H9 (cell line): Measurements from ENCODE around the gene USP49. TPM values are rescaled to one million over a fixed set of nuclear protein-coding genes. Genes with fewer than 3 reads are reported as not detected.

Experiments used
- DNase-seq: peaks from one replicate; pipeline ENCODE4 v3.0.0-alpha.2; 2017
- H2AFZ ChIP-seq: one replicate; pipeline ENCODE4 v1.6.1; 2013; ENCODE audit warnings: mild to moderate bottlenecking, low read length, control low read depth, moderate library complexity
- H2AK5ac ChIP-seq: 2 replicates; pipeline ENCODE4 v1.6.1; 2013; ENCODE audit warnings: low read length, control low read depth, mixed read lengths; ENCODE audit not compliant: insufficient read length
- H2BK120ac ChIP-seq: one replicate; pipeline ENCODE4 v1.6.1; 2013; ENCODE audit warnings: low read depth, mild to moderate bottlenecking, low read length, control low read depth, inconsistent platforms; ENCODE audit not compliant: poor library complexity, severe bottlenecking
- H2BK12ac ChIP-seq: 2 replicates; pipeline ENCODE4 v1.6.1; 2013; ENCODE audit warnings: low read length, control low read depth, mixed read lengths, low read depth; ENCODE audit not compliant: insufficient read length
- H2BK15ac ChIP-seq: 2 replicates; pipeline ENCODE4 v1.6.1; 2013; ENCODE audit warnings: low read depth, low read length, control low read depth
- H2BK20ac ChIP-seq: one replicate; pipeline ENCODE4 v1.6.1; 2013; ENCODE audit warnings: low read depth, mild to moderate bottlenecking, low read length, control low read depth, inconsistent platforms; ENCODE audit not compliant: poor library complexity, severe bottlenecking
- H2BK5ac ChIP-seq: 2 replicates; pipeline ENCODE4 v1.6.1; 2013; ENCODE audit warnings: low read length, control low read depth, mixed read lengths; ENCODE audit not compliant: insufficient read length
- H3K14ac ChIP-seq: 2 replicates; pipeline ENCODE4 v1.6.1; 2013; ENCODE audit warnings: low read length, control low read depth; ENCODE audit not compliant: insufficient read depth
- H3K18ac ChIP-seq: 2 replicates; pipeline ENCODE4 v1.6.1; 2013; ENCODE audit warnings: low read depth, mild to moderate bottlenecking, mixed read lengths, low read length, control low read depth; ENCODE audit not compliant: insufficient read length
- H3K23ac ChIP-seq: 2 replicates; pipeline ENCODE4 v1.6.1; 2013; ENCODE audit warnings: low read length, control low read depth, mixed read lengths, low read depth; ENCODE audit not compliant: insufficient read length
- H3K23me2 ChIP-seq: 2 replicates; pipeline ENCODE4 v1.6.1; 2013; ENCODE audit warnings: low read depth, mild to moderate bottlenecking, mixed read lengths, low read length, control low read depth; ENCODE audit not compliant: insufficient read length, poor library complexity, severe bottlenecking
- H3K27ac ChIP-seq: 2 replicates; pipeline ENCODE4 v1.5.1; 2013; ENCODE audit warnings: low read length, control low read depth, mixed read lengths, low read depth; ENCODE audit not compliant: insufficient read length
- H3K27me3 ChIP-seq: 2 replicates; pipeline ENCODE4 v1.6.1; 2013; ENCODE audit warnings: low read length, control low read depth, inconsistent platforms; ENCODE audit not compliant: insufficient read depth
- H3K4ac ChIP-seq: 2 replicates; pipeline ENCODE4 v1.6.1; 2013; ENCODE audit warnings: low read depth, mild to moderate bottlenecking, control low read depth, inconsistent platforms, low read length, moderate library complexity
- H3K4me1 ChIP-seq: 2 replicates; pipeline ENCODE4 v1.6.1; 2013; ENCODE audit warnings: low read length, control low read depth, inconsistent platforms; ENCODE audit not compliant: insufficient read depth
- H3K4me2 ChIP-seq: 2 replicates; pipeline ENCODE4 v1.6.1; 2013; ENCODE audit warnings: low read length, control low read depth, mixed read lengths; ENCODE audit not compliant: insufficient read length, insufficient read depth
- H3K56ac ChIP-seq: 2 replicates; pipeline ENCODE4 v1.6.1; 2013; ENCODE audit warnings: low read depth, mild to moderate bottlenecking, mixed read lengths, low read length, control low read depth; ENCODE audit not compliant: insufficient read length
- H3K79me1 ChIP-seq: 2 replicates; pipeline ENCODE4 v1.6.1; 2013; ENCODE audit warnings: low read depth, mild to moderate bottlenecking, moderate library complexity, low read length, control low read depth, inconsistent platforms; ENCODE audit not compliant: insufficient read depth, poor library complexity, severe bottlenecking
- H3K79me2 ChIP-seq: 2 replicates; pipeline ENCODE4 v1.6.1; 2013; ENCODE audit warnings: low read length, control low read depth, inconsistent platforms; ENCODE audit not compliant: insufficient read depth
- H3K9ac ChIP-seq: 2 replicates; pipeline ENCODE4 v1.6.1; 2013; ENCODE audit warnings: low read length, control low read depth, mixed read lengths; ENCODE audit not compliant: insufficient read length; ENCODE audit errors: extremely low read depth
- H3K9me3 ChIP-seq: one replicate; pipeline ENCODE4 v1.6.1; 2013; ENCODE audit warnings: low read depth, low read length, inconsistent platforms; ENCODE audit not compliant: control insufficient read depth
- H3T11ph ChIP-seq: one replicate; pipeline ENCODE4 v1.6.1; 2013; ENCODE audit warnings: mild to moderate bottlenecking, low read length, control low read depth, inconsistent platforms
- H4K20me1 ChIP-seq: one replicate; pipeline ENCODE4 v1.6.1; 2013; ENCODE audit not compliant: control insufficient read depth, insufficient read length, insufficient read depth
- H4K5ac ChIP-seq: 2 replicates; pipeline ENCODE4 v1.6.1; 2013; ENCODE audit warnings: low read depth, mild to moderate bottlenecking, mixed read lengths, low read length, control low read depth; ENCODE audit not compliant: insufficient read length
- H4K8ac ChIP-seq: replicated peaks from 2 replicates; pipeline ENCODE4 v1.6.1; 2013; ENCODE audit warnings: low read length, control low read depth, mixed read lengths, low read depth; ENCODE audit not compliant: insufficient read length
- H4K91ac ChIP-seq: 2 replicates; pipeline ENCODE4 v1.6.1; 2013; ENCODE audit warnings: low read depth, mild to moderate bottlenecking, moderate library complexity, mixed read lengths, low read length, control low read depth; ENCODE audit not compliant: insufficient read length
- H3K27ac Mint-ChIP-seq, 3 experiments: 2 replicates in 2 of 3; 3 replicates in 1 of 3; pipeline ENCODE4 v1.8.0; 2020 to 2021; ENCODE audit warnings: mixed read lengths in 3 of 3, mild to moderate bottlenecking in 1 of 3, moderate library complexity in 1 of 3
- H3K27me3 Mint-ChIP-seq: 2 replicates; pipeline ENCODE4 v1.8.0; 2021; ENCODE audit warnings: low read depth, mild to moderate bottlenecking, moderate library complexity, mixed read lengths
- H3K36me3 Mint-ChIP-seq, 3 experiments: 2 replicates in 2 of 3; 3 replicates in 1 of 3; pipeline ENCODE4 v1.8.0; 2020 to 2021; ENCODE audit warnings: low read depth in 3 of 3, mixed read lengths in 3 of 3; ENCODE audit not compliant: insufficient read depth in 1 of 3
- H3K4me1 Mint-ChIP-seq, 2 experiments: 2 replicates each; pipeline ENCODE4 v1.8.0; 2020; ENCODE audit warnings: mixed read lengths in 2 of 2
- H3K4me3 Mint-ChIP-seq, 2 experiments: 2 replicates in 1 of 2; 3 replicates in 1 of 2; pipeline ENCODE4 v1.8.0; 2020 to 2021; ENCODE audit warnings: mild to moderate bottlenecking in 2 of 2, mixed read lengths in 2 of 2, moderate library complexity in 1 of 2
- H3K9me3 Mint-ChIP-seq, 2 experiments: 2 replicates in 1 of 2; 3 replicates in 1 of 2; pipeline ENCODE4 v1.8.0; 2020; ENCODE audit warnings: mild to moderate bottlenecking in 2 of 2, mixed read lengths in 2 of 2, moderate library complexity in 1 of 2
- CTCF ChIP-seq: fragments of 200-600 bp; sonication (generic); conservative IDR thresholded peaks from 3 replicates; pipeline ENCODE4 v1.8.0; 2021; ENCODE audit warnings: antibody characterized with exemption, mild to moderate bottlenecking
- WGBS: extraction: QIAGEN DNeasy Blood & Tissue Kit; methylation state at CpG from one replicate; pipeline ENCODE4 v1.1.7; 2013; ENCODE audit warnings: missing lambda C conversion rate, low lambda C conversion rate, mixed read lengths; ENCODE audit not compliant: insufficient read length; ENCODE audit errors: extremely low coverage; 5-methylcytosine and 5-hydroxymethylcytosine counted together
- total RNA-seq: library from RNA; stranded (reverse); gene quantifications from 2 replicates; pipeline ENCODE4 v1.2.1, GENCODE V29; 2021

Gene USP49
- total RNA-seq, 1 experiment from 2014 or later: 19.0 TPM

- no peak overlapping the region for H2BK20ac ChIP-seq
- peak; percentile 63 for DNase-seq
- Mint-ChIP-seq H3K4me3 (no peak overlapping the region), H3K36me3 (peaks cover 0 to 4% (median 0%) of the 10 kb centered on the region in 3 experiments; a peak in 2 of 7 replicates), H3K9me3 (no peaks in the 10 kb centered on the region), H3K4me1 (no peaks in the 10 kb centered on the region), H3K27me3 (no peaks in the 10 kb centered on the region), H3K27ac (peak overlapping the region in 1 of 3 experiments; percentile 12; a peak in 1 of 7 replicates)
- no peak overlapping the region for H3K4me2 ChIP-seq
- H2BK15ac ChIP-seq: no peak overlapping the region
- no peak overlapping the region for H3K18ac ChIP-seq
- no peak overlapping the region for H4K8ac ChIP-seq
- no peak overlapping the region for H4K91ac ChIP-seq
- no peak overlapping the region for H2AFZ ChIP-seq
- no peaks in the 10 kb centered on the region for H4K20me1 ChIP-seq
- no peaks in the 10 kb centered on the region for H3K4me1 ChIP-seq
- H3K9ac ChIP-seq: no peak overlapping the region
- H3K4ac ChIP-seq: no peak overlapping the region
- H3K14ac ChIP-seq: no peak overlapping the region
- no CpG with 5 or more reads among the region's 1 CpG for WGBS
- H3K56ac ChIP-seq: no peak overlapping the region
- no peaks in the 10 kb centered on the region for H3K9me3 ChIP-seq
- H3K23ac ChIP-seq: no peak overlapping the region
- H2BK120ac ChIP-seq: no peak overlapping the region
- H3K23me2 ChIP-seq: no peaks in the 10 kb centered on the region
- no peak overlapping the region for H2AK5ac ChIP-seq
- no peak overlapping the region for H4K5ac ChIP-seq
- H2BK5ac ChIP-seq: no peak overlapping the region
- peak; percentile 80 for TF ChIP-seq CTCF
- H3K27ac ChIP-seq: no peak overlapping the region
- no peaks in the 10 kb centered on the region for H3K27me3 ChIP-seq
- H3T11ph ChIP-seq: no peak overlapping the region
- no peaks in the 10 kb centered on the region for H3K79me1 ChIP-seq
- H3K79me2 ChIP-seq: no peaks in the 10 kb centered on the region
- H2BK12ac ChIP-seq: no peak overlapping the region
These were observed 48.4 kb downstream of the USP49 start for GRCh38 chr6:41846666-41847237.
